HEK293 (cell line): ENCODE data around the gene DPF3.

Source experiments
- CTCF ChIA-PET: fragments of 350-600 bp; formaldehyde crosslinking; extraction: SDS; loops from one replicate; lab custom pipeline; 2021; ENCODE audit warnings: antibody characterized with exemption; lab: Yijun Ruan, JAX
- POLR2A ChIA-PET: fragments of 300-600 bp; formaldehyde crosslinking; extraction: SDS; loops from one replicate; lab custom pipeline; 2020; ENCODE audit warnings: antibody characterized with exemption, inconsistent platforms; lab: Yijun Ruan, JAX
- H3K27ac ChIP-seq: fragments of 200-500 bp; sonication (Bioruptor generic); 2 replicates; pipeline ENCODE4 v1.5.1; 2014; ENCODE audit warnings: low read depth, low read length, control low read depth, inconsistent platforms; ENCODE audit errors: extremely low read depth
- H3K36me3 ChIP-seq, 2 experiments: fragments of 200-500 bp in 1 of 2; sonication (Bioruptor generic) in 1 of 2; 1 replicate in 1 of 2; 2 replicates in 1 of 2; pipeline ENCODE4 v1.5.1; 2014 to 2017; ENCODE audit warnings: inconsistent platforms in 2 of 2, low read length in 2 of 2; ENCODE audit not compliant: control insufficient read depth in 2 of 2, insufficient read depth in 1 of 2
- H3K4me1 ChIP-seq: fragments of 200-500 bp; sonication (Bioruptor generic); 2 replicates; pipeline ENCODE4 v1.5.1; 2014; ENCODE audit warnings: mild to moderate bottlenecking, low read length, inconsistent platforms; ENCODE audit not compliant: control insufficient read depth, insufficient read depth
- H3K4me3 ChIP-seq: 2 replicates; pipeline ENCODE4 v1.5.1; 2011; ENCODE audit warnings: low read depth, mild to moderate bottlenecking, control low read depth, low read length, moderate library complexity
- H3K9me3 ChIP-seq: fragments of 200-500 bp; sonication (Bioruptor generic); 2 replicates; pipeline ENCODE4 v1.5.1; 2014; ENCODE audit warnings: low read depth, low read length, inconsistent platforms; ENCODE audit not compliant: control insufficient read depth, insufficient read depth
- BCL11A ChIP-seq: fragments of 450-650 bp; formaldehyde crosslinking; IDR thresholded peaks from 2 replicates; pipeline ENCODE4 v1.5.1; 2016; ENCODE audit warnings: low read depth, missing biosample characterization, missing genetic modification characterization
- GFI1B ChIP-seq: fragments of 450-650 bp; formaldehyde crosslinking; IDR thresholded peaks from 2 replicates; pipeline ENCODE4 v1.5.1; 2016; ENCODE audit warnings: missing biosample characterization, missing genetic modification characterization
- KLF1 ChIP-seq: fragments of 450-650 bp; formaldehyde crosslinking; IDR thresholded peaks from 2 replicates; pipeline ENCODE4 v1.5.1; 2016; ENCODE audit warnings: missing biosample characterization, missing genetic modification characterization
- MZF1 ChIP-seq: fragments of 450-650 bp; formaldehyde crosslinking; IDR thresholded peaks from 2 replicates; pipeline ENCODE4 v1.5.1; 2017; ENCODE audit warnings: missing biosample characterization, missing genetic modification characterization, borderline replicate concordance
- SP3 ChIP-seq: fragments of 450-650 bp; formaldehyde crosslinking; IDR thresholded peaks from 2 replicates; pipeline ENCODE4 v1.5.1; 2016; ENCODE audit warnings: missing biosample characterization, missing genetic modification characterization
- ZBTB48 ChIP-seq: fragments of 450-650 bp; formaldehyde crosslinking; IDR thresholded peaks from 2 replicates; pipeline ENCODE4 v1.5.1; 2016; ENCODE audit warnings: missing biosample characterization, missing genetic modification characterization
- ZEB2 ChIP-seq: fragments of 450-650 bp; formaldehyde crosslinking; IDR thresholded peaks from 2 replicates; pipeline ENCODE4 v1.5.1; 2016; ENCODE audit warnings: missing biosample characterization, missing genetic modification characterization
- ZFP3 ChIP-seq: fragments of 450-650 bp; formaldehyde crosslinking; IDR thresholded peaks from 2 replicates; pipeline ENCODE4 v1.5.1; 2016; ENCODE audit warnings: low read depth, missing biosample characterization, missing genetic modification characterization
- ZFP41 ChIP-seq: fragments of 450-650 bp; formaldehyde crosslinking; IDR thresholded peaks from 2 replicates; pipeline ENCODE4 v1.5.1; 2016; ENCODE audit warnings: missing biosample characterization, missing genetic modification characterization, borderline replicate concordance
- ZFP69B ChIP-seq: fragments of 450-650 bp; formaldehyde crosslinking; IDR thresholded peaks from 2 replicates; pipeline ENCODE4 v1.5.1; 2016; ENCODE audit warnings: missing biosample characterization, missing genetic modification characterization
- ZNF112 ChIP-seq: fragments of 450-650 bp; formaldehyde crosslinking; IDR thresholded peaks from 2 replicates; pipeline ENCODE4 v1.5.0; 2017; ENCODE audit warnings: missing biosample characterization, missing genetic modification characterization
- ZNF133 ChIP-seq: fragments of 450-650 bp; formaldehyde crosslinking; IDR thresholded peaks from 2 replicates; pipeline ENCODE4 v1.5.1; 2016; ENCODE audit warnings: missing biosample characterization, missing genetic modification characterization
- ZNF214 ChIP-seq: fragments of 450-650 bp; formaldehyde crosslinking; IDR thresholded peaks from 2 replicates; pipeline ENCODE4 v1.5.1; 2017; ENCODE audit warnings: missing biosample characterization, mild to moderate bottlenecking, missing genetic modification characterization, borderline replicate concordance
- ZNF555 ChIP-seq: fragments of 450-650 bp; formaldehyde crosslinking; conservative IDR thresholded peaks from 2 replicates; pipeline ENCODE4 v1.5.1; 2017; ENCODE audit warnings: missing biosample characterization, mild to moderate bottlenecking, missing genetic modification characterization, inconsistent platforms
- ZNF558 ChIP-seq: fragments of 450-650 bp; formaldehyde crosslinking; IDR thresholded peaks from 2 replicates; pipeline ENCODE4 v1.5.1; 2016; ENCODE audit warnings: missing biosample characterization, missing genetic modification characterization
- ZNF624 ChIP-seq: fragments of 450-650 bp; formaldehyde crosslinking; IDR thresholded peaks from 2 replicates; pipeline ENCODE4 v1.5.1; 2017; ENCODE audit warnings: missing biosample characterization, missing genetic modification characterization
- ZNF626 ChIP-seq: fragments of 450-650 bp; sonication (Bioruptor Pico); formaldehyde crosslinking; IDR thresholded peaks from 2 replicates; pipeline ENCODE4 v1.5.1; 2018; ENCODE audit warnings: missing biosample characterization, missing genetic modification characterization, inconsistent platforms
- ZNF658 ChIP-seq: fragments of 450-650 bp; formaldehyde crosslinking; IDR thresholded peaks from 2 replicates; pipeline ENCODE4; 2016; ENCODE audit warnings: missing biosample characterization, missing genetic modification characterization
- ZNF664 ChIP-seq: fragments of 450-650 bp; formaldehyde crosslinking; IDR thresholded peaks from 2 replicates; pipeline ENCODE4 v1.5.1; 2016; ENCODE audit warnings: missing biosample characterization, missing genetic modification characterization
- ZNF677 ChIP-seq: fragments of 450-650 bp; IDR thresholded peaks from 2 replicates; pipeline ENCODE4 v1.5.0; 2018; ENCODE audit warnings: missing biosample characterization, mild to moderate bottlenecking, missing genetic modification characterization, moderate library complexity
- ZNF701 ChIP-seq: fragments of 450-650 bp; formaldehyde crosslinking; IDR thresholded peaks from 2 replicates; pipeline ENCODE4 v1.5.1; 2016; ENCODE audit warnings: missing biosample characterization, missing genetic modification characterization
- ZNF830 ChIP-seq: fragments of 450-650 bp; IDR thresholded peaks from 2 replicates; pipeline ENCODE4 v1.5.0; 2018; ENCODE audit warnings: missing biosample characterization, missing genetic modification characterization, low read depth, mild to moderate bottlenecking, moderate library complexity
- TF ChIP-seq, protein P1 (sequence below): fragments of 450-650 bp; formaldehyde crosslinking; IDR thresholded peaks from 2 replicates; pipeline ENCODE4 v1.5.1; 2016; ENCODE audit warnings: missing biosample characterization, missing genetic modification characterization
- TF ChIP-seq, protein P2 (sequence below): fragments of 450-650 bp; formaldehyde crosslinking; IDR thresholded peaks from 2 replicates; pipeline ENCODE4 v1.5.1; 2016; ENCODE audit warnings: missing biosample characterization, missing genetic modification characterization
- TF ChIP-seq, protein P3 (sequence below): fragments of 450-650 bp; formaldehyde crosslinking; IDR thresholded peaks from 2 replicates; pipeline ENCODE4 v1.5.1; 2016; ENCODE audit warnings: missing biosample characterization, missing genetic modification characterization
- TF ChIP-seq, protein P4 (sequence below): fragments of 450-650 bp; formaldehyde crosslinking; IDR thresholded peaks from 2 replicates; pipeline ENCODE4 v1.5.1; 2016; ENCODE audit warnings: missing biosample characterization, missing genetic modification characterization, borderline replicate concordance

DPF3 gene

DNA sequence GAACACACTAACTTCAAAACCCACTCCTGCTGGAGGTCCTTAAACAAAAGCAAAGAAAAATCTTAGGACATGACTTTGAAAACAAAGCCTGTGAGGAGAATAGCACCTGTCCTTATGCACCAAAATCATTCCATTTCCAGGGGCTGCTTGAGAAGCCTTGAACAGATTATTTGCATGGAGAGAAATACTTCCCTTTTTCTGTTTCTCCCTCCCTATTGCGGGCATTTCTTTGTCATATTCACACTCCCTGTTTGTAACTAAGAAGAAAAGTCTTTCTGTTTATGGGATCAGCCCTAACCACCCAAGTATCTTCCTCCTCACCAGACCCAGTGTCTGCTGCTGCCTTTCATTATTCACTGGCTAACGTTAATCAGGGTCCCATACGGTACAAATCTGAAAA, 218.8 kb downstream of the DPF3 start:
- Histone ChIP-seq H3K36me3 (no peaks in the 10 kb centered on the region), H3K4me3 (no peak overlapping the region), H3K9me3 (no peaks in the 10 kb centered on the region), H3K4me1 (no peaks in the 10 kb centered on the region), H3K27ac (no peak overlapping the region)
- CTCF ChIA-PET, result no interaction called here
- TF ChIP-seq, protein P1, sequence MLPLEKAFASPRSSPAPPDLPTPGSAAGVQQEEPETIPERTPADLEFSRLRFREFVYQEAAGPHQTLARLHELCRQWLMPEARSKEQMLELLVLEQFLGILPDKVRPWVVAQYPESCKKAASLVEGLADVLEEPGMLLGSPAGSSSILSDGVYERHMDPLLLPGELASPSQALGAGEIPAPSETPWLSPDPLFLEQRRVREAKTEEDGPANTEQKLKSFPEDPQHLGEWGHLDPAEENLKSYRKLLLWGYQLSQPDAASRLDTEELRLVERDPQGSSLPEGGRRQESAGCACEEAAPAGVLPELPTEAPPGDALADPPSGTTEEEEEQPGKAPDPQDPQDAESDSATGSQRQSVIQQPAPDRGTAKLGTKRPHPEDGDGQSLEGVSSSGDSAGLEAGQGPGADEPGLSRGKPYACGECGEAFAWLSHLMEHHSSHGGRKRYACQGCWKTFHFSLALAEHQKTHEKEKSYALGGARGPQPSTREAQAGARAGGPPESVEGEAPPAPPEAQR (tag by site-specific recombination), result no peak
- TF ChIP-seq ZNF677 (tag by site-specific recombination) (no peak), ZNF112 (tag by site-specific recombination) (no peak), SP3 (tag by site-specific recombination) (no peak), ZFP69B (no peak), MZF1 (tag by site-specific recombination) (no peak), ZNF830 (tag by site-specific recombination) (no peak), ZNF701 (tag by site-specific recombination) (no peak), ZFP3 (no peak), ZNF555 (no peak), ZNF626 (tag by site-specific recombination) (no peak)
- TF ChIP-seq, protein P2, sequence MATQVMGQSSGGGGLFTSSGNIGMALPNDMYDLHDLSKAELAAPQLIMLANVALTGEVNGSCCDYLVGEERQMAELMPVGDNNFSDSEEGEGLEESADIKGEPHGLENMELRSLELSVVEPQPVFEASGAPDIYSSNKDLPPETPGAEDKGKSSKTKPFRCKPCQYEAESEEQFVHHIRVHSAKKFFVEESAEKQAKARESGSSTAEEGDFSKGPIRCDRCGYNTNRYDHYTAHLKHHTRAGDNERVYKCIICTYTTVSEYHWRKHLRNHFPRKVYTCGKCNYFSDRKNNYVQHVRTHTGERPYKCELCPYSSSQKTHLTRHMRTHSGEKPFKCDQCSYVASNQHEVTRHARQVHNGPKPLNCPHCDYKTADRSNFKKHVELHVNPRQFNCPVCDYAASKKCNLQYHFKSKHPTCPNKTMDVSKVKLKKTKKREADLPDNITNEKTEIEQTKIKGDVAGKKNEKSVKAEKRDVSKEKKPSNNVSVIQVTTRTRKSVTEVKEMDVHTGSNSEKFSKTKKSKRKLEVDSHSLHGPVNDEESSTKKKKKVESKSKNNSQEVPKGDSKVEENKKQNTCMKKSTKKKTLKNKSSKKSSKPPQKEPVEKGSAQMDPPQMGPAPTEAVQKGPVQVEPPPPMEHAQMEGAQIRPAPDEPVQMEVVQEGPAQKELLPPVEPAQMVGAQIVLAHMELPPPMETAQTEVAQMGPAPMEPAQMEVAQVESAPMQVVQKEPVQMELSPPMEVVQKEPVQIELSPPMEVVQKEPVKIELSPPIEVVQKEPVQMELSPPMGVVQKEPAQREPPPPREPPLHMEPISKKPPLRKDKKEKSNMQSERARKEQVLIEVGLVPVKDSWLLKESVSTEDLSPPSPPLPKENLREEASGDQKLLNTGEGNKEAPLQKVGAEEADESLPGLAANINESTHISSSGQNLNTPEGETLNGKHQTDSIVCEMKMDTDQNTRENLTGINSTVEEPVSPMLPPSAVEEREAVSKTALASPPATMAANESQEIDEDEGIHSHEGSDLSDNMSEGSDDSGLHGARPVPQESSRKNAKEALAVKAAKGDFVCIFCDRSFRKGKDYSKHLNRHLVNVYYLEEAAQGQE (tag by site-specific recombination), result no peak
- TF ChIP-seq, protein P3, sequence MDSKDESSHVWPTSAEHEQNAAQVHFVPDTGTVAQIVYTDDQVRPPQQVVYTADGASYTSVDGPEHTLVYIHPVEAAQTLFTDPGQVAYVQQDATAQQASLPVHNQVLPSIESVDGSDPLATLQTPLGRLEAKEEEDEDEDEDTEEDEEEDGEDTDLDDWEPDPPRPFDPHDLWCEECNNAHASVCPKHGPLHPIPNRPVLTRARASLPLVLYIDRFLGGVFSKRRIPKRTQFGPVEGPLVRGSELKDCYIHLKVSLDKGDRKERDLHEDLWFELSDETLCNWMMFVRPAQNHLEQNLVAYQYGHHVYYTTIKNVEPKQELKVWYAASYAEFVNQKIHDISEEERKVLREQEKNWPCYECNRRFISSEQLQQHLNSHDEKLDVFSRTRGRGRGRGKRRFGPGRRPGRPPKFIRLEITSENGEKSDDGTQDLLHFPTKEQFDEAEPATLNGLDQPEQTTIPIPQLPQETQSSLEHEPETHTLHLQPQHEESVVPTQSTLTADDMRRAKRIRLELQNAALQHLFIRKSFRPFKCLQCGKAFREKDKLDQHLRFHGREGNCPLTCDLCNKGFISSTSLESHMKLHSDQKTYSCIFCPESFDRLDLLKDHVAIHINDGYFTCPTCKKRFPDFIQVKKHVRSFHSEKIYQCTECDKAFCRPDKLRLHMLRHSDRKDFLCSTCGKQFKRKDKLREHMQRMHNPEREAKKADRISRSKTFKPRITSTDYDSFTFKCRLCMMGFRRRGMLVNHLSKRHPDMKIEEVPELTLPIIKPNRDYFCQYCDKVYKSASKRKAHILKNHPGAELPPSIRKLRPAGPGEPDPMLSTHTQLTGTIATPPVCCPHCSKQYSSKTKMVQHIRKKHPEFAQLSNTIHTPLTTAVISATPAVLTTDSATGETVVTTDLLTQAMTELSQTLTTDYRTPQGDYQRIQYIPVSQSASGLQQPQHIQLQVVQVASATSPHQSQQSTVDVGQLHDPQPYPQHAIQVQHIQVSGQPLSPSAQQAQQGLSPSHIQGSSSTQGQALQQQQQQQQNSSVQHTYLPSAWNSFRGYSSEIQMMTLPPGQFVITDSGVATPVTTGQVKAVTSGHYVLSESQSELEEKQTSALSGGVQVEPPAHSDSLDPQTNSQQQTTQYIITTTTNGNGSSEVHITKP (tag by site-specific recombination), result no peak
- POLR2A ChIA-PET, result no interaction called here

DNA sequence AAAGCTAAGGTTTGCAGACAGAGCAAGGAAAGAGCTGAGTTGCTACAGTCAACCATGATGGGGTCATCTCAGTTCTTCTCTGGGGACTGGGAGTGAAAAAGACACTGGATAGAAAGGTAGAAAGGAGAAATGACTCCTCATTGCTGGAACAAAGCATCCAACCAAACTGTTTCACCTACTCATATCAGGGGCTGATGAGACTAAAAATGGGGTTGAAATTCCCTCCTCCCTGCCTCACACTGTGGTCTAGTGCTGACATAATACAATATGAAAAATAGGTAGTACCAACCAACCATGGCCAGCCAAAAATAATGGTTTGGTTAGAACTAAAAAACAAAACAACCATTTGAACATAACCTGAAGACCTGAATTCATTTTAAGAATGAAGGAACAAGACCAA, 220.7 kb downstream of the DPF3 start:
- CTCF ChIA-PET, result no interaction called here
- H3K4me3 ChIP-seq, result no peak overlapping the region
- POLR2A ChIA-PET, result no interaction called here
- no peaks in the 10 kb centered on the region for H3K36me3 ChIP-seq
- no peak overlapping the region for H3K27ac ChIP-seq
- no peaks in the 10 kb centered on the region for H3K4me1 ChIP-seq
- no peaks in the 10 kb centered on the region for H3K9me3 ChIP-seq
- TF ChIP-seq ZEB2 (tag by site-specific recombination), result no peak
- TF ChIP-seq ZNF133, result no peak
- TF ChIP-seq, protein P4, sequence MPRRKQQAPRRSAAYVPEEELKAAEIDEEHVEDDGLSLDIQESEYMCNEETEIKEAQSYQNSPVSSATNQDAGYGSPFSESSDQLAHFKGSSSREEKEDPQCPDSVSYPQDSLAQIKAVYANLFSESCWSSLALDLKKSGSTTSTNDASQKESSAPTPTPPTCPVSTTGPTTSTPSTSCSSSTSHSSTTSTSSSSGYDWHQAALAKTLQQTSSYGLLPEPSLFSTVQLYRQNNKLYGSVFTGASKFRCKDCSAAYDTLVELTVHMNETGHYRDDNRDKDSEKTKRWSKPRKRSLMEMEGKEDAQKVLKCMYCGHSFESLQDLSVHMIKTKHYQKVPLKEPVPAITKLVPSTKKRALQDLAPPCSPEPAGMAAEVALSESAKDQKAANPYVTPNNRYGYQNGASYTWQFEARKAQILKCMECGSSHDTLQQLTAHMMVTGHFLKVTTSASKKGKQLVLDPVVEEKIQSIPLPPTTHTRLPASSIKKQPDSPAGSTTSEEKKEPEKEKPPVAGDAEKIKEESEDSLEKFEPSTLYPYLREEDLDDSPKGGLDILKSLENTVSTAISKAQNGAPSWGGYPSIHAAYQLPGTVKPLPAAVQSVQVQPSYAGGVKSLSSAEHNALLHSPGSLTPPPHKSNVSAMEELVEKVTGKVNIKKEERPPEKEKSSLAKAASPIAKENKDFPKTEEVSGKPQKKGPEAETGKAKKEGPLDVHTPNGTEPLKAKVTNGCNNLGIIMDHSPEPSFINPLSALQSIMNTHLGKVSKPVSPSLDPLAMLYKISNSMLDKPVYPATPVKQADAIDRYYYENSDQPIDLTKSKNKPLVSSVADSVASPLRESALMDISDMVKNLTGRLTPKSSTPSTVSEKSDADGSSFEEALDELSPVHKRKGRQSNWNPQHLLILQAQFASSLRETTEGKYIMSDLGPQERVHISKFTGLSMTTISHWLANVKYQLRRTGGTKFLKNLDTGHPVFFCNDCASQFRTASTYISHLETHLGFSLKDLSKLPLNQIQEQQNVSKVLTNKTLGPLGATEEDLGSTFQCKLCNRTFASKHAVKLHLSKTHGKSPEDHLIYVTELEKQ (tag by site-specific recombination), result no peak
- no peak for TF ChIP-seq KLF1 (tag by site-specific recombination)
- TF ChIP-seq ZNF214 (tag by site-specific recombination), result no peak
- no peak for TF ChIP-seq ZBTB48
- no peak for TF ChIP-seq ZNF830 (tag by site-specific recombination)
- TF ChIP-seq ZNF664 (tag by site-specific recombination), result no peak
- TF ChIP-seq ZNF624 (tag by site-specific recombination), result no peak
- TF ChIP-seq GFI1B (tag by site-specific recombination), result no peak
- no peak for TF ChIP-seq ZNF658 (tag by site-specific recombination)
- no peak for TF ChIP-seq ZNF558 (tag by site-specific recombination)
- no peak for TF ChIP-seq BCL11A (tag by site-specific recombination)
- no peak for TF ChIP-seq ZFP41
